GM23338 (cell line): Measurements from ENCODE around the gene L2HGDH. TPM values are rescaled to one million over a fixed set of nuclear protein-coding genes. Genes with fewer than 3 reads are reported as not detected.

ENCODE experiments used
- ATAC-seq: fragments of 200-7000 bp; cut with Tn5 transposase; 3 replicates; pipeline ENCODE4 v1.9.1; 2020
- DNase-seq: peaks from one replicate; pipeline ENCODE4 v3.0.0-alpha.2; 2015; ENCODE audit warnings: low spot score
- H2AFZ ChIP-seq: fragments of 200-600 bp; sonication (generic); 2 replicates; pipeline ENCODE4 v1.8.0; 2016; ENCODE audit warnings: antibody characterized with exemption, mild to moderate bottlenecking, moderate library complexity
- H3F3A ChIP-seq: fragments of 200-600 bp; sonication (generic); replicated peaks from 2 replicates; pipeline ENCODE4 v1.8.0; 2017; ENCODE audit warnings: antibody characterized with exemption, mixed run types, low read depth
- H3K27ac ChIP-seq: fragments of 200-600 bp; sonication (generic); 2 replicates; pipeline ENCODE4 v1.6.1; 2016; ENCODE audit warnings: low read depth
- H3K27me3 ChIP-seq: fragments of 200-600 bp; sonication (generic); 2 replicates; pipeline ENCODE4 v1.8.0; 2016; ENCODE audit warnings: mild to moderate bottlenecking, mixed run types, moderate library complexity; ENCODE audit not compliant: insufficient read depth
- H3K36me3 ChIP-seq: fragments of 200-600 bp; sonication (generic); 2 replicates; pipeline ENCODE4 v1.8.0; 2016; ENCODE audit warnings: mild to moderate bottlenecking; ENCODE audit not compliant: insufficient read depth
- H3K4me1 ChIP-seq: fragments of 200-600 bp; sonication (generic); 2 replicates; pipeline ENCODE4 v1.8.0; 2016; ENCODE audit warnings: mild to moderate bottlenecking, moderate library complexity; ENCODE audit not compliant: insufficient read depth
- H3K4me2 ChIP-seq: fragments of 200-600 bp; sonication (generic); 2 replicates; pipeline ENCODE4 v1.7.1; 2017; ENCODE audit warnings: mixed run types
- H3K4me3 ChIP-seq: fragments of 200-600 bp; sonication (generic); 2 replicates; pipeline ENCODE4 v1.6.1; 2016; ENCODE audit warnings: mixed run types
- H3K79me2 ChIP-seq: fragments of 200-600 bp; sonication (generic); replicated peaks from 2 replicates; pipeline ENCODE4 v1.8.0; 2017; ENCODE audit warnings: mild to moderate bottlenecking; ENCODE audit not compliant: insufficient read depth
- H3K9me2 ChIP-seq: fragments of 200-600 bp; sonication (generic); 2 replicates; pipeline ENCODE4 v1.8.0; 2017; ENCODE audit not compliant: insufficient read depth
- H4K20me1 ChIP-seq: fragments of 200-600 bp; sonication (generic); replicated peaks from 2 replicates; pipeline ENCODE4 v1.8.0; 2017; ENCODE audit warnings: mild to moderate bottlenecking; ENCODE audit not compliant: insufficient read depth
- H3K27ac Mint-ChIP-seq: 2 replicates; pipeline ENCODE4 v1.8.0; 2020; ENCODE audit warnings: inconsistent platforms, mild to moderate bottlenecking, moderate library complexity, mixed read lengths
- H3K27me3 Mint-ChIP-seq: 3 replicates; pipeline ENCODE4 v1.8.0; 2022; ENCODE audit warnings: low read depth, mild to moderate bottlenecking, moderate library complexity, mixed read lengths, inconsistent platforms; ENCODE audit not compliant: insufficient read depth, poor library complexity
- H3K36me3 Mint-ChIP-seq: 3 replicates; pipeline ENCODE4 v1.8.0; 2021; ENCODE audit warnings: low read depth, mild to moderate bottlenecking, inconsistent platforms, moderate library complexity, mixed read lengths
- H3K4me1 Mint-ChIP-seq: 3 replicates; pipeline ENCODE4 v1.8.0; 2020; ENCODE audit warnings: mild to moderate bottlenecking, inconsistent platforms, mixed read lengths
- H3K4me3 Mint-ChIP-seq: 3 replicates; pipeline ENCODE4 v1.8.0; 2021; ENCODE audit warnings: moderate library complexity, mild to moderate bottlenecking, inconsistent platforms, mixed read lengths
- H3K9me3 Mint-ChIP-seq: 3 replicates; pipeline ENCODE4 v1.8.0; 2020; ENCODE audit warnings: moderate library complexity, mild to moderate bottlenecking, inconsistent platforms, mixed read lengths
- CTCF ChIP-seq, 2 experiments: fragments of 200-600 bp in 1 of 2; sonication (generic) in 1 of 2; conservative IDR thresholded peaks; 2 replicates each; pipeline versions ENCODE4 v1.5.1 to v1.6.1; 2016 to 2017; ENCODE audit warnings: antibody characterized with exemption in 2 of 2, low read depth in 2 of 2, mild to moderate bottlenecking in 2 of 2, moderate library complexity in 1 of 2
- NANOG ChIP-seq: IDR thresholded peaks from 2 replicates; pipeline ENCODE4 v1.6.1; 2016; ENCODE audit warnings: antibody characterized with exemption, borderline replicate concordance
- ZNF331 ChIP-seq: fragments of 250-450 bp; sonication (Bioruptor Pico); IDR thresholded peaks from 2 replicates; pipeline ENCODE4 v1.5.0; 2020; ENCODE audit warnings: low read depth, mild to moderate bottlenecking, moderate library complexity
- ZNF462 ChIP-seq: fragments of 250-450 bp; sonication (Bioruptor Pico); IDR thresholded peaks from 2 replicates; pipeline ENCODE4 v1.5.0; 2020; ENCODE audit warnings: mild to moderate bottlenecking, moderate library complexity
- microRNA-seq: library from miRNA; unstranded; fragments of <30 nt; microRNA quantifications from one replicate; pipeline ENCODE4, GENCODE V29; 2017
- polyA plus RNA-seq: library from polyadenylated mRNA; unstranded; fragments of >200 nt; fragmentation: Nextera tagmentation; extraction: Ambion mirVana; gene quantifications from 2 replicates; pipeline ENCODE4 v1.2.1, GENCODE V29; 2016
- small RNA-seq: library from RNA; depleted of rRNA; stranded (forward); fragments of <200 nt; gene quantifications from one replicate; pipeline ENCODE3, GENCODE V24; 2014; ENCODE audit warnings: low replicate concordance
- total RNA-seq: library from RNA; depleted of rRNA; stranded (reverse); fragments of >200 nt; shearing (Covaris generic); gene quantifications from 2 replicates; pipeline ENCODE4 v1.2.3, GENCODE V29; 2014; rRNA removed

Gene L2HGDH
- total and polyA plus RNA-seq, 2 experiments from 2014 or later, result 13.5 to 28.5 TPM

- ATAC-seq (no peak), DNase-seq (no peak)
- Mint-ChIP-seq H3K27me3 (no peaks in the 10 kb centered on the region), H3K9me3 (no peaks in the 10 kb centered on the region; the same call in 2 of the 3 replicates), H3K4me3 (no peak overlapping the region), H3K4me1 (no peaks in the 10 kb centered on the region), H3K36me3 (no peaks in the 10 kb centered on the region), H3K27ac (no peak overlapping the region)
- H3F3A ChIP-seq, result no peaks in the 10 kb centered on the region
- no peaks in the 10 kb centered on the region for H3K4me1 ChIP-seq
- H3K4me3 ChIP-seq, result no peak overlapping the region
- no peaks in the 10 kb centered on the region for H4K20me1 ChIP-seq
- no peaks in the 10 kb centered on the region for H3K27me3 ChIP-seq
- H2AFZ ChIP-seq, result no peak overlapping the region
- H3K36me3 ChIP-seq, result no peaks in the 10 kb centered on the region
- no peaks in the 10 kb centered on the region for H3K9me2 ChIP-seq
- H3K79me2 ChIP-seq, result no peaks in the 10 kb centered on the region
- TF ChIP-seq ZNF462 (no peak), NANOG (no peak), ZNF331 (CRISPR knock-in tag) (no peak), CTCF (conservative IDR thresholded peaks at IDR 0.05; ENCODE audit: low read depth in 2 of 2) (no peak)
- H3K4me2 ChIP-seq, result no peak overlapping the region
- no peak overlapping the region for H3K27ac ChIP-seq
Measured at GRCh38 chr14:50191499-50191898, 120.5 kb downstream of the L2HGDH start.

Small RNAs within 50 kb of the gene (microRNA-seq; reads per million reads assigned to microRNA genes)
- gene MIR4504, result not detected

Small RNAs within 50 kb of the gene (small RNA-seq; reads per million reads assigned to genes)
- not detected for gene MIR4504

Other genes with a start within 250 kb of the L2HGDH start
- gene VCPKMT, start 195.7 kb downstream of the L2HGDH start, total RNA-seq, result 8.0 and 12.3 TPM in 2 replicates
- 12.6 and 15.8 TPM in 2 replicates for gene VCPKMT, start 195.7 kb downstream of the L2HGDH start, polyA plus RNA-seq
- gene SOS2, start 80.7 kb downstream of the L2HGDH start, total RNA-seq, result 8.7 and 11.4 TPM in 2 replicates
- 3.5 and 3.8 TPM in 2 replicates for gene SOS2, start 80.7 kb downstream of the L2HGDH start, polyA plus RNA-seq
- 9.5 and 22.5 TPM in 2 replicates for gene DMAC2L, start 95 bp upstream of the L2HGDH start, total RNA-seq
- 30.8 and 33.8 TPM in 2 replicates for gene DMAC2L, start 95 bp upstream of the L2HGDH start, polyA plus RNA-seq
- 0.19 and 0.52 TPM in 2 replicates for gene CDKL1, start 84.7 kb upstream of the L2HGDH start, total RNA-seq
- 0.52 and 0.56 TPM in 2 replicates for gene CDKL1, start 84.7 kb upstream of the L2HGDH start, polyA plus RNA-seq
- gene MAP4K5, start 220.3 kb upstream of the L2HGDH start, total RNA-seq, result 67.5 and 71.4 TPM in 2 replicates
- gene MAP4K5, start 220.3 kb upstream of the L2HGDH start, polyA plus RNA-seq, result 49.7 and 74.6 TPM in 2 replicates
- 5.9 and 7.0 TPM in 2 replicates for gene ATL1, start 247.9 kb upstream of the L2HGDH start, total RNA-seq
- gene ATL1, start 247.9 kb upstream of the L2HGDH start, polyA plus RNA-seq, result 3.5 and 5.0 TPM in 2 replicates